Stimulated activated CD4-positive, alpha-beta T cell treated with anti-CD3 and anti-CD28 coated beads, Interleukin-1b, Interleukin-23, amount 100 ng/mL, for 24 hours (primary cell): ENCODE results near the gene KIF1A.
"Not testable (repeated sequence)": the region's sequence is repeated elsewhere in the genome, so short reads cannot be mapped to it uniquely, and the experiment has no call there.

Experiments
- DNase-seq, 4 experiments: peaks; one replicate each; pipeline ENCODE4 v3.0.0-alpha.2; 2020; ENCODE audit warnings: low read depth in 4 of 4, low spot score in 1 of 4

Gene KIF1A

GRCh38 chr2:240687741-240688552 is 132.1 kb downstream of the KIF1A start:
- DNase-seq = no peak

DNA sequence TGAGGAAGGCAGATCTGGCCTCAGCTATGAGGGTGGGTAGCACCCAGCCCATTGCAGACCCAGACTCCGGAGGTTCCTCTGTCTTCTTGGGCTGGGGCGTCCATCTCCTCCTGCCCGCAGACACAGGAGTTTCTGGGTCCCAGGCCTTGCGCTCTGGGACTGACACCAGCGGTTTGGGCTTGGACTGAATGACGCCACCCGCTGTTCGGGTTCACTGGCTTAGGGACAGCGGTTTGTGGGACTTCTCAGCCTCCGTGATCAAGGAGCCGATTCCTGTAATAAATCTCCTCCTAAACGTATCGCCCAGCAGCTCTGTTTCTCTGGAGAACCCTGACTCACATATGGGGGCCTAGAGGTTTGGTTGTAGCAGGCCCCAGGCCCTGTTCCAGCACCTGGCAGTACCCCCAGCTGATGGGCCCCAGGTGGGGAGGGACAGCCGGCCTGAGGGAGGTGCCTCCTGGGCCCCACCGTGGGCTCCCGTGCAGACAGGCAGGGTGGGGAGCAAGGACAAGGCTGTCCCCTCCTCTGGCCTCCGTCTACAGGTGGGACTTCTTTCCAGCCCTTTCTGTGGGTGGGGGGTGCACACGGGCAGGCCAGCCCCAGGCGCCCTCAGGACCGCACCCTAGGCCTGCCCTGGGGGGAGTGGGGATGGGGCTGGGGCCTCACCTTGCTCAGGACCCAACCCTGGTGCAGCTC is 132.8 kb downstream of the KIF1A start:
- DNase-seq = no peak

- DNase-seq = no peak
These were observed 133.6 kb downstream of the KIF1A start for GRCh38 chr2:240686460-240686859.

DNA sequence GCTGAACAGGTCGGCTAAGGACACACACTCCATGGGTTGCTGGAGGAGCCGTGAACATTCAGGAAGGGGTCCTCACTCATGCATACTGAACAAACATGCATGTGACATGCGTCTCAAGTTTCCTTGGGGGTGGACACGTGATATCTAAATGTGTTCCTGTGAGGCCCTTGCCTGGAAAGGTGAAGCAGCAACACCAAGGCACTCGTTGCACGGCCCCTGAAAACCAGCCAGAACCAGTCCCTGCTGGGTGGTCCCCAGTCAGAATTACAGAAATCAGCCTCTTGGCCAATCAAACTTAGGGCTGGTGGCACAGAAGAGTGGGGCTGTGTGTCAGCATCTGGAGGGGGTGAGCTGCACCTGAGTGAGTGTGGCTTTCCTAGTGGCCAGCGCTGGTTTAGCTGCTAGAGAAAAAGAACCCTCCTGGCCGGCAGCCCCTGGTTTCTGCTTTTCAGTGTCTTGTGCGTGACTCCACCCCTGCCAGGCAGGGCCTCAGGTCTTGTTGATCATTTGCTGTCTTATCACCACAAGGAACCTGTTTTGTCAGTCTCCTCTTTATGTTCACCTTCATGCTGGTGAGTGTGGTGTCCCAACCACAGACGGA is 134.1 kb downstream of the KIF1A start:
- DNase-seq = no peak

GRCh38 chr2:240683980-240684728 is 135.9 kb downstream of the KIF1A start:
- not testable (repeated sequence) for DNase-seq

GRCh38 chr2:240683329-240683979 is 136.6 kb downstream of the KIF1A start:
- not testable (repeated sequence) for DNase-seq

GRCh38 chr2:240682431-240683224 is 137.4 kb downstream of the KIF1A start, which contains the start of gene AQP12B:
Gene AQP12B (minus strand): TSS chr2:240682885. CDS start chr2:240682837, 48 bp downstream.
- not testable (repeated sequence) for DNase-seq

DNA sequence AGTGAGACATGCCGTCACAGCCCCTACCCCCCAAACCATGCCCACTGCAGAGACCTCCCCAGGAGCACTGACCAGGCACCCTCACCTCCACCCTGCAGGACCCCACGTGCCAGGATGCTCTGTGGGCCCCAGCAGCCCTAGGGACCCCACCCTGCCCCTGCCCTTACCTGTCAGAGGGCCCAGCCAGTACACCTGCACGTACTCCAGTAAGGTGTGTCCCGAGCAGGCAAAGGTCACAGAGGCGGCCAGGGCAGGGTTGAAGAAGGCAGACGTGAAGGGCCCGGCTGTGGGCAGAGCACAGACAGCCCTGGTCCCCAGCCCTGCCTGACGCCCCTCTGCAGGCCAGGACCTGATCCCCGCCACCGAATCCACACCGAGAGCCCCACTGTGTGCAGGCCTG is 139.8 kb downstream of the KIF1A start:
- not testable (repeated sequence) for DNase-seq

DNA sequence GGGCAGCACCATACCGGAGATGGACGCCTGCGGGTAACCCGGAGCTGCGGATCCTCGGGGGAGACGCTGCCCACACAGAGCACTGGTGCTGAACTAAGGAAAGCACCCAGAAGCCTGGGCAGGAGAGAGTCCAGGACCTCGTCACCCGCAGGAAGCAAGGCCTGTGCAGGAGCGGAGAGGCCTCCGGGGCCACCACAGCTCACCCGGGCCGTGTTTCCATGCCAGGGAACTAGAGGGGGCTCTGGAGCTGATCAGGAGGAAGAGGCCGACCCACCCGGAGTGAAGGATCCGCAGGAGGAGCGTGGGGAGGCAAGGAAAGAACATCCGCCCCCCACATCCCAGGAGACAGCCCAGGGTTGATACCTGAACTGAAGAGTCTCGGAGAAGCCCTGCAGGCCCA is 141.1 kb downstream of the KIF1A start:
- not testable (repeated sequence) for DNase-seq

GRCh38 chr2:240678043-240678442 is 142.0 kb downstream of the KIF1A start:
- DNase-seq = not testable (repeated sequence)

GRCh38 chr2:240675345-240675744 is 144.7 kb downstream of the KIF1A start:
- not testable (repeated sequence) for DNase-seq

DNA sequence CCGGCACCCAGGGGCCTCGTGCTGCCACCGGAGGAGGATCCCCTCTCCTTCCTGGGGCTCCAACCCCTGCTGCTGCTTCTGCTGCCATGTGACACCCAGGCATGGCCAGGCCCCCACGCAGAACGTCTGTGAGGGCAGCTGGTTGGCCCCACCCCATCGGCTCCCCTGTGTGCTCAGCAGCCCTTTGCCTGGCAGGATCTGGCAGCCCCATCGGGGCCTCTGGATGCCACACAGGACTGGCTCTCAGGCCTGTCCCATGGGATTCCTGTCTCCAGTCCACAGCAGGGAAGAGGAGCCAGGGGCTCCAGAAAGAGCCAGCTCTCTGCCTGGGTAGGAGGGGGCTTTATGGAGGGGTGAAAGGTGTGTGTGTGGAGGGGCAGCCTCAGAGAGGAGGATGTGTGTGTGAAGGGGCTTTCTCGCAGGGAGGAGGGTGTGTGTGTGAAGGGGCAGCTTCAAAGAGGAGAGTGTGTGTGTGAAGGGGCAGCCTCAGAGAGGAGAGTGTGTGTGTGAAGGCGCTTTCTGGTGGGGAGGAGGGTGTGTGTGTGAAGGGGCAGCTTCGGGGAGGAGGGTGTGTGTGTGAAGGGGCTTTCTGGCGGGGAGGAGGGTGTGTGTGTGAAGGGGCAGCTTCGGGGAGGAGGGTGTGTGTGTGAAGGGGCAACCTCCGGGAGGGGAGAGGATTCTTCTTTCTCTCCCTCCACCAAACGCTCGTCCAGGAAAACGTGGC is 145.4 kb downstream of the KIF1A start:
- not testable (repeated sequence) for DNase-seq

- DNase-seq = no peak
These were observed 147.3 kb downstream of the KIF1A start for GRCh38 chr2:240672701-240673190.

DNA sequence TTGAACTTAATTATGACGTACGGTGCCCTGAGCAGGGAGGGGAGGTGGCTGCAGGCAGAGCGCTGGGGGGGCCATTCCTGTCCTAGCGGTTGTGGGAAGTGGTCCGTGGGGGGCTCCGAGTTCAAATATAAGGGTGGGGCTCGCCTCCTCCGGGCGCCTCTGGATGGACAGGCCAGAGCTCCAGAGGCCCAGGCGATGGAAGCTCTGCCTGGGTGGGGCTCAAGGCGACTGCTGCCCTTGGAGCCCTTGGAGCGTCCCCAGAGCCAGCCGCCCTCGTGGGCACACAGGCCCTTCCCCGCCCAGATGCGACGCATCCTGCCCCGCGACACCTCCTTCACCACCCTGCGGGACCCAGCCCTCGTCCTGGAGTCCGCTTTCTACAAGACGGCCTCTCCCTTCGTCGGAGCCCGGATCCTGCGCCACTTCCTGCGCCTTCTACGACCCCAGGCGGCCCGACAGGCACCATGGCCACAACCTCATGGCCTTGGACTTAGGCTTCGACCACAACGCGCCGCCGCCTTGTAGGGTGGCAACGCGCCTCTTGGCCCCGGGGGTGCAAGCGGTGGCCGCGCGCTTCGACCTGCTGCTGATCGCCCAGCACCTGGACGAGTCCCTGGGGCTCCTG is 147.8 kb downstream of the KIF1A start:
- DNase-seq = no peak

GRCh38 chr2:240670950-240671349 is 149.1 kb downstream of the KIF1A start:
- no peak for DNase-seq

- DNase-seq = no peak
These were observed 149.6 kb downstream of the KIF1A start for GRCh38 chr2:240670402-240670801.

- DNase-seq = no peak
These were observed 155.4 kb downstream of the KIF1A start for GRCh38 chr2:240664622-240665021.
